ENCODE measurements around the gene WFDC5. TPM values are rescaled to one million over a fixed set of nuclear protein-coding genes. Genes with fewer than 3 reads are reported as not detected.
"Not testable (repeated sequence)": the region's sequence is repeated elsewhere in the genome, so short reads cannot be mapped to it uniquely, and the experiment has no call there.

Gene WFDC5
- total RNA-seq, 1 donor from 2014 or later: not detected

DNA sequence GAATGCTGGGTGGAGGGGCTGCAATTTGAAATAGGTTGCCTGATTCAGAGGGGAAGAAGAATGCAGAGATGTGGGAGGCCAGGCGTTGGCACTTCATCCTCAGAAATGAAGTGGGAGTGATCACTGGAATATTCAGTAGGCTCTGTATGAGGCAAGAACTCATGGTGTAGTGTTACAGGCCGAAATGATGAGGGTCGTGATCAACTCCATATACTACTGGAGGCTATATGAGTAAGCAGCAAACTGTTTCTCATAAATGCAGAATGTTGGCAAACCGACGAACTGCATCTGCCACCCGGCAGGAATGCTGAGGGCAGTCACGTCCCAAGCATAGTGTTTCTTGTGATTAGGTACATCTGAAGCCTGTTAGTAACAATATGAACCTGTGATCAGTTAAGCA lies 26.7 kb downstream of the WFDC5 start:
- no peak for DNase-seq (ENCODE audit: low read depth in 2 of 2)

DNA sequence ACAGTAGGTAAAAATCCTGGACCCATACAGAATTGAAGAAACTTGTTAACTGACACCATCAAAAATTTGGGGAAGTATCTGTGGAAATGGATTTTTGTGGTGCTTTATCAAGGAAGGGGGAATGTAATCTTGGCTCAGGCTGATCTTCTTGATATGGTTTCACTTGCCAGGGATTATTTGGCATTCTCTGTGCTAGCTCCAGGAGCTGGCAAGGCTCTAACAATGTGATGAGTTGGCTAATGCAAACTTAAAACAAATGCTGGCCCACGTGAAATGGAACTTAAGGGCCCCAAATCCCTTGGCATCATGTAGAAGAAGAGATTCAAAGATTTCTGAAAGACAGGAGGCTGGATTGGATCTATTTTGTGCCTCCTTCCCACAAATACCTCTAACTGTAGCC lies 27.2 kb downstream of the WFDC5 start:
- no peak for DNase-seq (ENCODE audit: low read depth in 2 of 2)

DNA sequence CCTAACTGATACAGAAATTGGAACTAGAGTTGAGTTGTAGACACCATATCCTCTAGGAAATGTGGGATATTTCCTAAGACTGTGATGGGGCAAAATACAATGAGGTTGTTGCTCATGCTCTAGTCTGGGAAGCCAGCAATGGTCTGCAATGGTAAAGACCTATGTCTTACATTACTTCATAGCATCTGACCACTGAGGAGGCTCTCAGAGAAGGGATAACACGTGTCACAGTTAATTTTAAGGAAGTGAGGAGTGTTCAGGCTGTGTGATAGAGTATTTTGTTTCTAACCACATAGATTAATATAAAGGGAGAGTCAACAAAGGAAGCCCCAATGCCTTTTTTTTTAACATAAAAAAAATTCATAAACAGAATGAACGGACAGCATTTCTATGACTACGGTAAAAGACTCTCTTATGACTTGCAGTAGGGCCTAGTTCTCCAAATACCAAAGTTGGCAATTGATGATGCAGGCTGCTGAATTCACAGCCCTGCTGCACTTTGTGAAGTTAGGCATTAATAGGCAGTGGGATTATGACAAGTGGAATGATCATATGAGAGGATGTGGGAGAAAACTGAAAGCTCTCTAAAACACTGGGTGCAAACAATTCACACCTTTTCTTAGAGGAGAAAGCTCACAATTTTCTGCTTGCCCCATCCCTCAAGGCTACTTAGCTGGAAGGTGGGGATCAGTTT lies 27.7 kb downstream of the WFDC5 start:
- no peak for DNase-seq (ENCODE audit: low read depth in 2 of 2)

DNA sequence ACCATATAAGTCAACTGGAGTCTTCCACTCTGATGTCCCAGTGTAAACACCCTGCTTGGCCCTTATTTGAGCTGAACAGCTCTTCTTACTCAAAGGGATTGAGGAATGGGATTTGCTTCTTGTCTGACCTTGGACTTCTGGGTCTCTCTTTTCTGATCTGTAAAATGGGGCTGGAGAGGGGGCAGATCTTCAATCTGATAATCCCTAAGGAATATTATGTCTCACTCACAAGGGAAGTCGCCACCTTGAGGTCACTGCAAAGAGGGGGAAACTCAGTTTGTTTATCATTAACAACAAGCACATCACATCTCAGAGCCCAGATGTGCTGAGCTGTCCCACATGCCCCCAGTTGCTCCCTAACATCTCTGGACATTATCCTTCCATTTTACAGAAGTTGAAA lies 29.1 kb downstream of the WFDC5 start:
- DNase-seq (ENCODE audit: low read depth in 2 of 2): no peak

DNA sequence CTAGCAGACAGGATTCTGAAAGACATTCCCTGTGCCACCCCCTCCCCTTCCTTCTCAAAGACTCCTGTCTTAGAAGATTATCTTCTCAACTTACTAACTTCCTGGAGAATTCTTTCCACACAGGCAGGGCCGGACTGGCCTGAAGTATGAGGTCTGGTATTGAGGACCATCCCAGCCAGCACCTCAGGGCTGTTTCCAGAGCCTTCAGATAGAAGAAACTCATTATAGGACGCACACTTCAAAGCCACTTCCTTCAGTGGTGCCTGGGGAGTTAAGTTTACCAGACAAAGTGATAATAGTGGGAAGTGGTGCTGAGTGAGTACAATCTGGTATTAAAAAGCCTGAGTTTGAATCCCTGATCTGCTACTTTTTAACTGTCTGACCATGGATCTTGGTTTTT lies 29.7 kb downstream of the WFDC5 start:
- no peak for DNase-seq (ENCODE audit: low read depth in 2 of 2)

DNA sequence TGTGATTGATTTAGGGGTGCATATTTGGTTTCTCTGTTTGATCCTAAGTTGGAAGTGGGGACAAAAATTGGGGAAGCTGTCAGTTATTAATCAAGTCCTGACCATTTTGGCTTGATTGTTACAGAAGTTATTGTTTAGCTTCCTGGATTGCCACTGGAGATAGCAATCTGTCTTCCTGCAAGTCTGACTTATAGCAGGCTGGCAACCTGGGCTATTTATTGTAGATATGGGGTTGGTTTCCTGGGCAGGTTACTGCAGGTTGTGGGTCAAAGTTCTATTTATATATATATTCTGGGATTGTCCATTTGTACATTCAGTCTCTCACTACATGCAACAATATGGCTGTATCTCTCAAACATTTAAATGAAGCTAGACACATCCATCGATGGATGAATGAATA lies 31.8 kb downstream of the WFDC5 start:
- no peak for DNase-seq (ENCODE audit: low read depth in 2 of 2)

DNA sequence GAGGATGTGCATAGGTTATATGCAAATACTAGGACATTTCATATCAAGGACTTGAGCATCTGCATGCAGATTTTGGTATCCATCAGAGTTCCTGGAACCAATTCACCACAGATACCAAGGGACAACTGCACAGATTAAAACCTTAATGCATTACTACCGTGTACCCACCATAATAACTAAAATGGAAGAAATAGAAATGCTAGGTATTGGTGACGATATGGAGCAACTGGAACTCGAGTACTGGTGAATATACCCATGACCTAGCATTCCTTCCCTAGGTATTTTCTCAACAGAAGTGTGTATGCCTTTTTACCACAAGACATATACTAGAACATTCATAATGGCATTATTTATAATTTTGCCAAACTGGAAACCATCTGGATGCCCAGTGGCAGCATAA lies 32.5 kb downstream of the WFDC5 start:
- DNase-seq (ENCODE audit: low read depth in 2 of 2): no peak

DNA sequence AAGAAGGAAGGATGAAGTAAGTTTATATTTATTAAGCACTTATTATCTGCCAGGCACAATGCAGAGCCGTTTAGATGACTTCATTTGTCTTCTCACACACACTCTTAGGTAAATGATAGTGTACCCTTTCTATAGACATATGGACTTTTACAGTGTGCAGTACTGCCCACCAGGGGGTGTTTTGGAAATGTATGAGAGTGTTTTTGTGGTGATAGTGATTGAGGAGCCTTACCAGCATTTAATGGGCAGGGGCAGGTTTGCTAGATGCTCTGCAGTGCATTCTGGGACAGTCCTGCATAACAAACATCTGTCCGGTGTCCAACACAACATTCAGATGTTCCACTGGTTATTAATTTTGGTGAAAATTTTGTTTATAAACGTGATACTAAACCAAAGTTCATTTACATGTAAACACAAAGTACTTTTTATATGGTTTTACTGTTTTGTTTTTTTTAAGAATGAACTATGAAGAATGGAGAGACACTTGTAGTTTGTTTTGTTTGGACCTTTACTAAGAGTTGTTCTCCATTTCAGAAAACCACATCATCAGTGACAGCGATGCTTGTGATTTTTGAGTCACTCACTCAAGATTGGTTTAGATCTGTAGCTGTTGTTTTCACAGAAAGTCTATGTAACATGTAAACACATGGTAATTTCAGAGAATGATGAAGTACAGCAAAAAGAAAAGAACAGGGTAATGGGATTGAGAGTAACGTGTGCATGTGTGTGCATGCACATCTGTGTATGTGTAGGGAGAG lies 33.9 kb downstream of the WFDC5 start:
- peak; percentile 28 to 42 for DNase-seq (ENCODE audit: low read depth in 2 of 2)

DNA sequence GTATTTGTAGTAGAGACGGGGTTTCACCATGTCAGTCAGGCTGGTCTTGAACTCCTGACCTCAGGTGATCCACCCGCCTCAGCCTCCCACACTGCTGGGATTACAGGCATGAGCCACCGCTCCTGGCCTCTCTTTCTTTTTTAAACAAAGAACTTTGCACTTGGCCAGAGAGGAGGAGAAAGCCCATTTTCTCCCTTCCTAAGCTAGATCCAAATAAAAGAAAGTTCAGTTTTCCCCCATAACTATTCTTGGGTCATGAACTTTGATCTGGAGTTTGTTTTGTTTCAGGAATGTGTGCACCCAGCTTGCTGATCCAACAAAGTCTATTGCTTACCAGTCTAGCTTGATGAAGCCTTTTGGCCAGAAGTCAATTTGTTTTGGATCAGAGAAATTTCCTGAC lies 37.4 kb downstream of the WFDC5 start:
- DNase-seq (ENCODE audit: low read depth in 2 of 2): no peak

DNA sequence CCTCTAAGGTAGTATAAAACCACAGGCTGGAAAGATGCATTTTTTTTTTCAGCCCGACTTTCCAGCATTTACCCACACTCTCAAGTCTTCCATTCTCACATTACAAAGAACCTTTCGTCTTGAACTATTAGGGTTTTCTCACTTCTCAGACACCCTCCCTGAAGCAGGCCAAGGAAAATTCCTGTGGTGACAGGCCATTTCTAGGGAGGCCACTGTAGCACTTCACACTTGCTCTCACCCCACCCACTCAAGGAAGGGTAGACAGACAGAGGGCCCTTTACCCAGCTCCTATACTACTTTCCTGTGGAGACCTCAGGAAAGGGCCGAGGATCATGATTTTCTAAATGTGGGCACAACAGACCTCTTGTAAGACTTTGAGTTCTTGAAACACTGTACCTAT lies 41.8 kb downstream of the WFDC5 start:
- DNase-seq (ENCODE audit: low read depth in 2 of 2): no peak

DNA sequence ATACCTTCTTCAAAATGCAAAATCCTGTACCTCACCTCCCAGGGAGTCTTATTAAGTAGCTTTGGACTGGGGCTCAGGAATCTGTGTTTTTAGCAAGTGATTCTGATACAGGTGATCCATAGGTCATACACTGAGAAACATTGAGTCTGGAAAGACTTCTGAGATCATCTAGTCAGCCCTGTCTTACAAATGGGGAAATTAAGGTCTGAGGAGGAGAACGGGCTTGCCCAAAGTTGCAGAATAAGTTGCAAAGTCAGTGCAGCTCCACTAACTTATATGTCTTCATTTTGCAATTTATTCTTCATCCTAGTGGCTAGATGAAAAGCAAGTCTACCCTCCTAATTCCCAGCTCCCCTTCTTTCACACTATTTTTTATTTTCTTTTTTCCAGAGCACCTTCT lies 42.9 kb downstream of the WFDC5 start:
- no peak for DNase-seq (ENCODE audit: low read depth in 2 of 2)

DNA sequence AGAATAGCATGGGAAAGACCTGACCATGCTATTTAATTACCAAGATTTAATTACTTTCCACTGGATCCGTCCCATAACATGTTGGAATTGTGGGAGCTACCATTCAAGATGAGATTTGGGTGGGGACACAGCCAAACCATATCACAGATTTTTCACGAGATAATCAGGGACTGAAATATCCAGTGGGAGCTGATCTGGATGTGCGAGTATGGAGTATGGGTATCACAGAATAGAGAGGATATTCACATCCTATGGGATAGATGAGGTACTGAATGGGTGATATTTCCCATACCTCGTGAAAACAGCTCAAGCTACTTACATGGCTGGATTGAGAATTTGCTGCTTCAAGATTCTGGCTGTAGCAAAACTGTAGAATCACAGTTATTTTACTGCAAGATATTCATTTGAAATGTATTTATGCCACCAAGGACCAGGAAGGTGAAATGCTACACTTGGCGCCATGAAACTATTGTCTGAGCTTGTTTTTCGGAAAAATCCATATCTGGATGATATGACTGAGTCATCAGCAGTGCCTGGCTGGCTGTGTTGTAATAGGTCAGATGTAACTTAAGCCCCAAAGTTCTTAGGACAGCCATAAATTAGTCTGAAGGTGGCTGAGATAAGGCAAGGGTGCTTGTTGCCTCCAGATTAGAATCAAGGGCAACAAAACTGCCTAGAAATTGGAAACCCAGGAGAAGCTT lies 43.9 kb downstream of the WFDC5 start:
- DNase-seq (ENCODE audit: low read depth in 2 of 2): peak; percentile 49 to 68

DNA sequence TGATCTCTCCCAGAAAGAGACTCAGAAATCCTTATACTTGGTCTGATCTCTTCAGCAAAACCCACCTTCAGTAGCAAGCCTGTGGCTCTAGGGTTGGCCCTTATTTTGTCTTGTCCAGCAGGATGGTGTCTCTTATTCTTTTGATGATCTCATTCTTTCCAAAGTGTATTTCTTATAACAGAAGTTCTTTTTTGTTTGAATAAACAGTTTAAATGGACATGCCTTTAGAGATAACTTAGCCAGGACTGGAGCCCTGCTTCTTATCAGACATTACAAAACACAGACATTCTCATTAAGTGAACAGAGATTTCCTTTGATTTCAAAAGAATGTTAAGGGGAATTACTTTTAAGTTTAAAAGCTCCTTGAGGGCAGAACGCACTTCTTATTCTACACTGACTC lies 45.7 kb downstream of the WFDC5 start:
- no peak for DNase-seq (ENCODE audit: low read depth in 2 of 2)

DNA sequence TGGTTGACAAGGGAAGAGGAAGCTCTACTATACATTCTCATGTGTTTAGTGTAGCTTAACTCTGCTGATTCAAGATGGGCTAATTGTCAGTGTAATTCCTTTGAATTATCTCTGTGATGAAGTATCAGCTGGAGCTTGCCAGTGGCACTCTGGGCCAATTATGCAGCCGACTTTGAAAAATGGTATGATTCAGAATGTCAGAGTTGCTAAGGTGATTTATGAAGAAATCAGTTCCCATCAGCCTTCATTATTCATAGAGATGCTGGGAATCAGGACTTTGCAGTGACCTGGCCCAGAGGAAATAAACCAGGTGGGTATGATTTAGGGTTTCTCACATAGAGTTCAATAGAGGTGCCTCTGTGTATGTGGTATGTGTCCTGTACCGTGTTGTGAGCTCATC lies 47.4 kb downstream of the WFDC5 start:
- DNase-seq (ENCODE audit: low read depth in 2 of 2): no peak

DNA sequence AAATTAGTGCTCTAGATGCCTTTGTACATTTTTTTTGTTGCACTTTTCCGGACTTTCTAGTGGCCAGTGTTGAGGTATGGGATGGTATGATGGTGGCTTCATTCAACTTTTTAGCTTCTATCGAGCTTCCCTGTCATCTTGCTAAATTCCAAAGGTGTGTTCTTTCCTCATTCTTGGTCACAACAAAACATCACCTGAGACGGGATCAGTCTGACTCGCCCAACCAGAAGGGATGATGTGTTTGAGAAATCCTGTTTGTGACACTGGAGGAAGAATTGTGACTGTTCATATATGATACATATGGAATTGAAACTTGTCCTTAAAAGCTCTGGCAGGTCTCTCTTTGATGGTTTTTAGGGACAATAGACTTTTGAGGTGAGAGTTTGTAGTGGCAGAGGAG lies 47.9 kb downstream of the WFDC5 start:
- DNase-seq (ENCODE audit: low read depth in 2 of 2): no peak

DNA sequence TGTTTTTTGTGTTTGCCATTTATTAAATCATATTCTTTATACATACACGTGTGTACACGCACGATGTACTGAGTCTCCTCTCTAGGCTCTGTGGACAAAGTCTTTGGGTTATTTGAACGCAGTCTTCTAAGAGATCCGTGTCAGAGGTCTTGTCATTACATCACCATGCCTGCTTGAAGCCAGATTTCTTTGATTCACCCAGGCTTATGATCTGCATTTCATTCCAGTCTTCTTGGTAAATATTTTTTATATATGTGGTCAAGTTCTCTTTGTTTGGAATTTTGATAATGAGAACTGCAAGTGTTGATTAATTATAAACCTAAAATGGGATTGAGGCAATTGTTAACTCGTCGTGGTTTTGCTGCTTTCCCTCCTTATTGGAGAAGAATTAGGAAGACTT lies 48.6 kb downstream of the WFDC5 start:
- no peak for DNase-seq (ENCODE audit: low read depth in 2 of 2)

DNA sequence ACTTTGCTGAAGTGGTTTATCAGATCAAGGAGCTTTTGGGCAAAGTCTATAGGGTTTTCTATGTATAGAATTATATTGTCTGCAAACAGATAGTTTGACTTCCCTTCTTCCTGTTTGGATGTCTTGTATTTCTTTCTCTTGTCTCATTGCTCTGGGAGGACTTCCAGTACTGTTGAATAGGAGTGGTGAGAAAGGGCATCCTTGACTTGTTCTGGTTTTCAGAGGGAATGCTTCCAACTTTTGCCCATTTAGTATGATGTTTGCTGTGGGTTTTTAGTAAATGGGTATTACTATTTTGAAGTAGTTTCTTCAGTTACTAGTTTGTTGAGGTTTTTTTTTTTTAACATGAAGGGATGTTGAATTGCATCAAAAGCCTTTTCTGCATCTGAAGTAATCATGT lies 50.2 kb downstream of the WFDC5 start:
- no peak for DNase-seq (ENCODE audit: low read depth in 2 of 2)

DNA sequence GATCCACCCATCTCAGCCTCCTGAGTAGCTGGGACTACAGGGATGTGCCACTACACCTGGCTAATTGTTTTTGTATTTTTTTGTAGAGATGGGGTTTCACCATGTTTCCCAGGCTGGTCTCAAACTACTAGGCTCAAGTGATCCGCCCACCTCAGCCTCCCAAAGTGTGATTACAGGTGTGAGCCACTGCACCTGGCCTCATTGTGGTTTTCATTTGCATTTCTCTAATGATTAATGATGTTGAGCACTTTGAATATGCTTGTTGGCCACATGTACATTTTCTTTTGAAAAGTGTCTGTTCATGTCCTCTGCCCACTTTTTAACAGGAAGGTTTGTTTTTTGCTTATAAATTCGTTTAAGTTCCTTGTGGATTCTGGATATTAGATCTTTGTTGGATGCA lies 51.9 kb downstream of the WFDC5 start:
- not testable (repeated sequence) for DNase-seq (ENCODE audit: low read depth in 2 of 2)

DNA sequence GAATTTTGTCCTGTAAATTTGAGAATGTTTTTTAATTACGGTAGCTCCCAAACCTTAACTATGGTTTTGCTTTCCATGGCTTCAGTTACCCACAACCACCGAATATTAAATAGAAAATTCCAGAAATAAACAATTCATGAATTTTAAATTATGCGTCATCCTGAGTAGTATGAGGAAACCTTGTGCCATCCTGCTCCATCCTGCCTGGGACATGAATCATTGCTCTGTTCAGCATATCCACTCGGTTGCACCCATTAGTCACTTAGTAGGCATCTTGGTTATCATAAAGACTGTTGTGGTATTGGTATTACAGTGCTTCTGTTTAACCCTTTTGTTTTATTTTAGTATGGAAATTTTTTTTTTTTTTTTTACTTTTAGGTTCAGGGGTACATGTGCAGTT lies 53.7 kb downstream of the WFDC5 start:
- DNase-seq (ENCODE audit: low read depth in 2 of 2): peak; percentile 32 to 90

DNA sequence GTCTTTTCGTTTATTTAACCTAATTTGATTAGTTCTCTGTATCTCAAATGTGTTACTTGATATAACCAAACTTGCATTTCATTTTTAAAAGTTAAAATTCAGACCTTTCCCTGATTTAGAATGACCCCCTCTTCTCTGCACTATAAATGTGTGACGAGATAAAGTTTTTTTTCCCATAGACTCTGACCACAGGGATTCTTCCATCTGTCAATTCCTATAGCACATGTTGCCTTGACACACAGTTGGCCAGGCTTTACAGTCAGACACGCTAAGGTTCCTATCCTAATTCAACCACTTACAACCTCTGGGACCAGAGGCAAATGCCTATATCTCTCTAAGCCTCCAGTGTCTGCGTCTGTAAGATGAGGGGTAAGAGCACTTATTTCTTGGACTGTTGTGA lies 54.7 kb downstream of the WFDC5 start:
- no peak for DNase-seq (ENCODE audit: low read depth in 2 of 2)
